ENCODE measurements around the gene SHD.

GRCh38 chr19:4266253-4267000 is 12.6 kb upstream of the SHD start:
- TF ChIP-seq CTCF (IDR thresholded peaks at IDR 0.05 in 2 of 3, conservative IDR thresholded peaks at IDR 0.05 in 1 of 3; ENCODE audit: borderline replicate concordance in 1 of 3, insufficient read depth in 1 of 3, low read depth in 2 of 3, low read length in 2 of 3) (no peak), POLR2AphosphoS5 (IDR thresholded peaks at IDR 0.05; ENCODE audit: low read depth, low read length) (no peak), POLR2A (IDR thresholded peaks at IDR 0.05; ENCODE audit: borderline replicate concordance, extremely low read depth, insufficient read depth, insufficient read length) (no peak), CEBPB (IDR thresholded peaks at IDR 0.05; ENCODE audit: low read depth) (no peak)

All from HCT116 (cell line).